ENCODE measurements around the gene LCN2.
A peak's percentile ranks its signal among the peaks of the same experiment; 100 is the strongest.

LCN2 gene

DNA sequence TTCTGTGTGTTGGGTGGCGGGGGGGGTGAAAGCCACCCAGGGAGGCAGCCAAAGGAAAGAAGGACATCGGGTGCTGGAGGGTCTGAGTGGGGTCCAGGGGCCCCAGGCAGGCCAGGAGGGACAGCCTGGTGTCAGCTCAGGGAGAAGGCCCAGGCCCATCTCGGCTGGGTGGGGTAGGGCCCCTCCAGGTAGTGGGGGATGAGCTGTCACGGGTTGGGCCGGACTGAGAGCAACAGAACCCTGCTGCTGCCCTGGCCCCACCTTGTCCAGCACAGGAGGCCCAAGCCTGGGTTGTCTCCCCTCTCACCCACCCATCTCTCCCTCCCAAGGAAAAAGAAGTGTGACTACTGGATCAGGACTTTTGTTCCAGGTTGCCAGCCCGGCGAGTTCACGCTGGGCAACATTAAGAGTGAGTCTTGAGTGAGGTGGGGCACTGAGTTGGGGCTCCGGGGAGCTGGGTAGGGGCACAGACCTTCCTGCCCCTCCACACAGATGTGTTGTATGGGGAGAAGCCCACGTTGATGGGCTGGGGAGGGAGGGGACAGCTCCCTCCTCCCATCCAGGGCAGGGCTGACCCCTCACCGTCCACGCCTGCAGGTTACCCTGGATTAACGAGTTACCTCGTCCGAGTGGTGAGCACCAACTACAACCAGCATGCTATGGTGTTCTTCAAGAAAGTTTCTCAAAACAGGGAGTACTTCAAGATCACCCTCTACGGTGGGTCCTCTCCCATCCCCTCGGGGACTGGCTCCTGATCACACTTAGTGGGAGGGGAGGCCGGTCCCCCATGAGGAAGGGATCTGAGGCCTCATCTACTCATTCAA is 2.3 kb downstream of the LCN2 start:
- DNase-seq = no peak

DNA sequence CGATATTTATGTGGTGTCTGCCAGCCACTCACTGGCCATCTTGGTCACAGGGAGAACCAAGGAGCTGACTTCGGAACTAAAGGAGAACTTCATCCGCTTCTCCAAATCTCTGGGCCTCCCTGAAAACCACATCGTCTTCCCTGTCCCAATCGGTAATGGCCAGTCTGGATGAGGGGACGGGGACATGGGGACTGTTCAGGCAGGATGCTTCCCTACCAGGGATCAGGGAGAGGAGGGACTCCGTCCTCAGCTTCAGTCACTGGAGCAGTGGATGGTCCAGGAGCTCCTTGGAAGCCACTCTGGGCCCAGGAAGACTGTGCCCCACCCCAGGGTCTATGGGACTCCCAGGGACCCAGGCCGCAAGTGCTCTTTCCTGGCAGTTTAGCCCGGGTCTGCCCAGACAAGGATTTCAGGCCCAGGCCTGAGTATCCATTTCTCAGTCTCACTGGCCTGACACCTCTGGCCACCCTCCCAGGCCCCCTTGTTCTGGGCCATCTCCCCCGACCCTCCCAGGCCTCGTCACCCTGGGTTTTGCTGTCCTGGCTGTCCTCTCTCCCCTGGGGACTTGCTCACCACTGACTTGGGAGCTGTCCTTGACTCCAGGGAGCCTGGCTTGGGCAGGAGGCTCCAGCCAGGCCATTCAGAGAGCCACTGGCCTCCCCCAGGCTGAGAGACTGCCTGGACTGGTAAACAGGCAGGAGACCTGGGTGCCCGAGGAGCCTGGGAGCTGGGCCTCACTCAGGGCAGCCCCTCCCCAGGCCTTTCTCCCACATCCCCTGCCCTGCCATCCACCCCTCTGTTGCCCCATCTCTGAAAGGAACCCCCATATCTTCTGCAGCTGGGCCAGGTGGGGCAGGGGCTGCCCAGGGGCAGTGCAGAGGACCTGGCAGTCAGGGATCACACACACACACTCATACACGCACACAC is 3.1 kb downstream of the LCN2 start:
- no peak for DNase-seq

DNA sequence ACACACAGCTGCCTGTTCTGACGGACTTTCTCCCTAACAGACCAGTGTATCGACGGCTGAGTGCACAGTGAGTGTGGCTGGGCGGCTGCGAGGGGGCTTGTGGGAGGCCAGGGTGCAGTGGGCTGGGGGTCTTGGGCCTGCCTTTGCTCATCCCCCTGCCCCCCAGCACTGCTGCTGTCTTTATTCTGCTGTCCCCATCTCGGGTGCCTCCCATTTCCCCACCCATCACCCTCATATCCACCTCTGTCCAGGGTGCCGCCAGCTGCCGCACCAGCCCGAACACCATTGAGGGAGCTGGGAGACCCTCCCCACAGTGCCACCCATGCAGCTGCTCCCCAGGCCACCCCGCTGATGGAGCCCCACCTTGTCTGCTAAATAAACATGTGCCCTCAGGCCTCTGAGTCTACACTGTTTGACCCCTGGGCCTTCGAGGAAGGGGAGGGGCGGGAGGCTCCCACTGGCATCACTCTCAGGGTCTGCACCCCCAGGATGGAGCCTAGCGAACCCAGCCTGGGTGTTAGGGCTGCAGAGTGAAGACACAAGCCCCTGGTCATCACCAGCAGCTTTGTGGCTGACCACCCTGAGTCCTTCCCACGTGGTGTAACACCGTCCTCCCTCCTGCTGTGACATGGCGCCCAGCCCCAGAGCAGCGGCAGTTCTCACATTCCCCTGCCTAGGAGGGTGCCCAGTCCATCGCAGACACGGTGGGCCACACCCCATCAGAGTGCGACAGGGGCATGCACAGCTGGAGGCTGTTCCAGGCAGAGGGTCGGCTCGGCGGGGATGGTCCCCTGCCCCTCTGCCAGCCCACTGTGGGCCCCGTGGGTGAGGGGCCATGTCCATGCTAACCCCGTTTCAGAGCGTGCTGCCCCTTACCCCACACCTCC is 4.0 kb downstream of the LCN2 start:
- DNase-seq = no peak

DNA sequence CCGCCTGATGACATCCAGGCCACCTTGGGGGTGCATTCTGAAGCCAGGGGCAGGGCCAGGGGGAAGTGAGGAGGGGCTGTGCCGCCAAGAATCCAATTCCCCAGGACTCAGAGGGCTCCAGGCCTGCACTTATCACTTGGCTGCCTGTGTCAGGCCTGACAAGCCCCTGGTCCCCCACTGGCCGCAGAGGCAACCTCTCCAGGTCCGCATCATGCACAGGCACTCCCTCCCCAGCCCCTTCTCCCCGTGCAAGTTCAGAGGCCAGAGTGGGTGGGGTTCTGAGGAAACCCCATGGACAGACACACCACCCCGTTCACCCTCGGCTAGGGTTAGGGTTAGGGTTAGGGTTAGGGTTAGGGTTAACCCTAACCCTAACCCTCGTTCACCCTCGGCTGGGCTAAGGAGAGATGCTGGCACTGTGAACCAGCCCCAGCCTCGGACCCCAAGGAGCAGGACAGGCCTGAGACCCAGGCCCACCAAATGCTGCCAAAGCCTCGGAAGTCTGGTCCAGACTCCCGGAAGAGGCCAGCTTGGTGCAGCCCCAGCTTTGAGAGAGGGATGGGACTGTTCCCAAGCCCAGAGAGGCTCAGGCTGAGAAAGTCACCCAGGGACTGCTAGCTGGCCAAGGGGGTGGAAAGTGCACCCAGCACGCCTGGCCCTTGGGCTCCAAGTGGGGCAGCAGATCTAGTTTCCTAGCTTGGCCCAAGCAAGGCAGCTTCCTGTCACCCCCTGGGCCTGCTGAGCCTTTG is 4.9 kb downstream of the LCN2 start:
- no peak for DNase-seq

DNA sequence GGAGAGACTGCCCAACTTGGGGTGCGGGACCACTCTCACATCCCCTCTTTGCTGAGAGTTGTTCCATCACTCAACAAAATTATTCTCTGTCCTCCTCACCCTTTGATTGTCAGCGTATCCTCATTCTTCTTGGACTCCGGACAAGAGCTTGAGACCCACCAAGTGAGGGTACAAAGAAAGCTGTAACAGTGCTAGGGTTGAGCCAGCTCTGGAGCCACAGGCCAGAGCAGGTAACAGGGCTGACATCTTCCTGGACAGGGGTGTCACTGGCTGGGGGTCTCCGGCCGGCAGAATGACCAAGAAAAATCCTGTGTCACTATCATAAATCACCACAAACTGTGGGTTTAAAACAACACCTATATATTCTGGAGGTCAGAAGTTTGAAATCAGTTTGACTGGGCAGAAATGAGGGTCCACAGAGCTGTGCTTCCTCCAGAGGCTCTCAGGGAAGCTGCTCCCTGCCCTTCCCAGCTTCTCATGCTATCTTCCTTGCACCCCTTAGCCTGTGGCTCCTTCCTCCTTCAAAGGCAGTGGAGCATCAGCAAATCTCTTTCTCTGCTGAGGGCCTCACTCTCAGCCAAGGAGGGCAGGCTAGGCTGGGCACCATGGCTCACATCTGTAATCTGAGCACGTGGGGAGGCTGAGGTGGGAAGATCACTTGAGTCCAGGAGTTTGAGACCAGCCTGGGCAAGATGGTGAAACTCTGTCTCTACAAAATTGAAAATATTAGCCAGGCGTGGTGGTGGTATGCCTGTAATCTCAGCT is 6.7 kb downstream of the LCN2 start:
- DNase-seq = no peak

DNA sequence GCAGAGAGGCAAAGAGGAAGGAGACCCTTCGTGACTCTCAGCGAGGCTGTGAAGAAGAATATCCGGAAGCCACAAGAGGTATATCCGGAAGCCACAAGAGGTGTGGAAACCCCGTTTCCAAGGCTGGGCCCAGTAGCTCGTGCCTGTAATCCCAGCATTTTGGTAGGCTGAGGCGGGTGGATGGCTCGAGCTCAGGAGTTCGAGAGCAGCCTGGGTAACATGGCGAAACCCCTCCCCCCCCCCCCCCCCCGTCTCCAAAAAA is 10.2 kb downstream of the LCN2 start:
- peak; percentile 65 for DNase-seq

DNA sequence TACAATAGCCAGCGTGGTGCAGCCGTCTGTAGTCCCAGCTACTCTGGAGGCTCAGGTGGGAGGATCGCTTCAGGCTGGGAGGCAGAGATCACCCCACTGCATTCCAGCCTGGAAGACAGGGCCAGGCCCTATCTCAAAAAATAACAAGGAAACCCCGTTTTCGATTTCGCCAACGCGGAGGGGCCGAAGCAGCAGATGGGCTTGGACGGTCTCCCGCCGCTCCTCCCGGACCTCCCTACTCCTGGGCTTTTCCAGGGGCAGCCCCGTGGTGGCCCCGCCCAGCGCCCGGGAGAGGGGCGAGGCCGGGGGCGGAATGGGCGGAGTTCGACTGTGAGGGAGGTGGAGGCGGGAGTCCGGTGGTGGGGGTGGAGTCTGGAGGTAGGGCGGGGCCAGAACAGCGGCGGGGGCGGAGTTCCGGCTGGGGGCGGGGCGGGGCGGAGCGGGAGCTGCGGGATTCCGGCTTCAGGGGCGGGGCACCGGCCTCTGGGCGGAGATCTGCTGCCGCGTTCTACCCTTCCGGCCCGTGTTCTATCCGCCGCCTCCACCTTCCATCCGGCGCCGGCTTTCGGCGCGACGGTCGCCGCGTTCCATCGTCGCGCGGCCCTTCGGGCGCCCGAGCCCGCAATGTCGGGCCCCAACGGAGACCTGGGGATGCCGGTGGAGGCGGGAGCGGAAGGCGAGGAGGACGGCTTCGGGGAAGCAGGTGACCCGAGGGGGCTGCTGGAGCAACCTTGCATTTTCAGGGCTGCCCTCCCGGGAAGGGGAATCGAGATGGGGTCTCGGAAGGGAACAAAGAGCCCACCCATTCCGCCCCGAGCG is 10.7 kb downstream of the LCN2 start, which contains the start of gene BBLN:
Gene BBLN (plus strand): TSS at position 482 of the 819 bp plus-strand sequence. CDS start 143 bp downstream, at position 625.
- peak; percentile 97 for DNase-seq

DNA sequence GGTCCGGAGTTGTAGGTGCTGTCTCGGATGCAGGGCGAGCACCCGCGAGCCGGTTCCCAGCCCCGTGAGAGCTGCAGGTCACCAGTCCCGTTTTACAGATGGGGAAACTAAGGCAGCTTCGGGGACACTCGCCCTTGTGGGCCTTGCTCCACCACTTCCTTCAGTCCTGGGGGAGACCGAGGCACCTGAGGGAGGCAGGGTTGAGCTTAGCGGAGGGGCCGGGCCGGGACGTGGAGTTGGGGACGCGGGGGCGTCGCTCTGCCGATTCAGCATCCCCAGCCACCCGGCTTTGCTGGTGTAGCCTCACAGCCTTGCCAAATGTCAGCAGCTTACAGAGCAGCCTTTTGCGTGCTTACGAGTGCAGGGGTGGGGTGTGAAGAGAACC is 11.3 kb downstream of the LCN2 start:
- DNase-seq = peak; percentile 55

DNA sequence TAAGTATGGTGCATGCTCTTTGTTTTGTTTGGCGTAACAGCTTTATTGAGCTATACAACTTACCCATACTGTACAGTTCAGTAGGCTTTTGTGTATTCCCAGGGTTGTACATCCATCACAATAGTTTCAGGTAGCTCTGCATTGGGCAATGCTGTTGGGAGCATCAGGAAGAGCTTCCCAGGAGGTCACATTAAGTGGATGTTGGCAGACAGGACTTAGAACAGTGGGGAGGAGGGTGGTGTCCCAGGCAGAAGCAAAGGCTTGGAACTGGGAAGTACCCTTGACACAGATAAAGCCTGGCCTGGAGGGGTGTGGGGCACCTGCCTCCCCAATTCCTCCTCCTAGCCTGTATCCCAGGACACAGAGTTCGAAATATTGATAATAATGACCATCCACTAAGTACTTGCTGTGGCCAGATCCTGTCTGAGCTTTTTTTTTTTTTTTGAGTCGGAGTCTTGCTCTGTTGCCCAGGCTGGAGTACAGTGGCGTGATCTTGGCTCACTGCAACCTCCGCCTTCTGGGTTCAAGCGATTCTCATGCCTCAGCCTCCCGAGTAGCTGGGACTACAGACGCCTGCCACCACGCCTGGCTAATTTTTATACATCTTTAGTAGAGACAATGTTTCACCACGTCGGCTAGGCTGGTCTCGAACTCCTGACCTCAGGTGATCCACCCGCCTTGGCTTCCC is 12.1 kb downstream of the LCN2 start:
- no peak for DNase-seq

DNA sequence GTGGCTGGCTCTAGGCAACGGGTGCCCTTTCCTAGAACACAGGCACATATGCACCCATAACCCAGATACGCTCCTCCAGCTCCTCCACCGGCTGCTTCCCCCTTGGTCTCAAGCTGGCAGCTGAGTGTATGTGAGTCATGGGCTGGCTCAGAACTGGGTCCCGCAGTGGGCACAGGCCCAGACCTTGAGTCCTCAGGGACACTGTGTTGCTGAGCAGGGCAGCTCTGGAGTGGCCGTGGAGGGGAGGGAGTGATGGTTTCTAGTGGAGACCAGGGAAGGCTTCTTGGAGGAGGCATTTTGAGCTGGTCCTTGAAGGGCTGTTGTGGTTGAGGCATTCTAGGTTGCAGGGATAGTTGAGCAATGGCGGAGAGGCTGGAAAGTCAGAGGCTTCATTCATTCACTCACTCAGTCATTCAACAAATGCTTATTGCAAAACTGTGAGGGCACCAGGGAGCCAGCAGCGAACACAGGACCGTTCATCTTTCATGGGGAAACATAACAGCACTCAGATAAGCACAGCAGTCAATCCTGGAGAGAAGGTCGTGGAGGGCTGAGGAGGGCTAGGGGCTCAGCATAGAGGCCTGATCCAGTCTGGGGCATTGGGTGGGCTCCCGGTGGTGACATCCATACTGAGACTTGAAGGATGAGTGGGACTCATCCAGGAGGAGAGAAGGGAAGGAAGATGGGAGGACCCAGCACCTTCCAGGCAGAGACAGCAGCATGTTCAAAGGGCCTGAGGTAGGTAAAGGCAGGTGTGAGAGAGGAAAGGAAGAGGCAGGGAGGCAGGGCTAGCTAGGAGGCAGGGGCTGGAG is 13.2 kb downstream of the LCN2 start:
- no peak for DNase-seq

DNA sequence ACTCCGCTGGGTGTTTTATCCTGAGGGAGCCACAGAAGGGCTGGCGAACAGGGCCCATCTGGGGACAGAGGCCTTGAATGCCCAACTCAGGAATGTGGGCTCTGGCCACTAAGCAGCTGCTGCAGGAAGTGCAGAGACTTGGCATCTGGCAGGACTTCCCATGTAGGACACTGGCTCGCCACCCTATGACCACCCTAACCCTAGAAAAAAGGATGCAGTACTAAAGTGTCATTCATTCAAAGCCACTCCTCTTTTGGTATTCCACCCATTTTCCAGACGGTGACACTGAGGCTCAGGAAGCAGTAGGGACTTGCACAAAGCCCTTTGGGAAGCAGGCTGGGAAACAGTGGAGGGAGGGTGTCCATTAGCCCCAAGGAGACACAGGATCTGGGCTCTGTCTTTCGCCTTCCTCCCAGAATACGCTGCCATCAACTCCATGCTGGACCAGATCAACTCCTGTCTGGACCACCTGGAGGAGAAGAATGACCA is 13.8 kb downstream of the LCN2 start:
- DNase-seq = no peak

DNA sequence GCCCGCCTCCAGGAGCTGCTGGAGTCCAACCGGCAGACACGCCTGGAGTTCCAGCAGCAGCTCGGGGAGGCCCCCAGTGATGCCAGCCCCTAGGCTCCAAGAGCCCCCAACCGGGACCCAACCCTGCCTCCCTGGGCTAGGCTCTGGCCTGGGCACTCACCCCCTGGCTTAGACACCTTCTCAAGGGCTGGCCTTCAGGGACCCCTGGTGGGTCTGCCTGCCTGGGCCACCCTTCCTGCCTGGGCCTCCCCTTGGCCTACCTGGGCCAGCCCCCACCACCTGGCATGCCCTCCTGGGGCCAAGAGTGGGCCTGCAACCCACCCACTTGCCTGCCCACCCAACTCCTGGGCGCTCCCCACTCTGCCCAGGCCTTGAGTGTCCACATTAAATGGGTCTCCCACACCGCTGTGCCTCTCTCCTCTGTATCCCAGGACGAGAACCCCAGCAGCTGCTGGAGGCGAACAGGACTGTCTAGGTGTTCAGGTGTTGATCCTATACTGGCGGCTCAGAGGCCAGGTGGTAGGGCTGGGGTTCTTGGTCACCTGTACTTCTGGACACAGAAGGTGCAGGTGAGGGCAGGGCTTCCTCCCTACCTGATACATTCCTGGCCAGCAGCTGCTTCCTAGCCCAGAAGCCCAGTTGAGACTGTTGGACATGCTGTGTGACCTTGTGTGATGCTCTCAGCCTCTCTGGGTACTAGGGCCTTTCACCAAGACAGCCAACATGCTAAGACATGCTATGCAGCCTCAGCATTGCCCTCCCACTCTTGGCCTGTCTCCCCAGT is 14.5 kb downstream of the LCN2 start:
- DNase-seq = no peak

DNA sequence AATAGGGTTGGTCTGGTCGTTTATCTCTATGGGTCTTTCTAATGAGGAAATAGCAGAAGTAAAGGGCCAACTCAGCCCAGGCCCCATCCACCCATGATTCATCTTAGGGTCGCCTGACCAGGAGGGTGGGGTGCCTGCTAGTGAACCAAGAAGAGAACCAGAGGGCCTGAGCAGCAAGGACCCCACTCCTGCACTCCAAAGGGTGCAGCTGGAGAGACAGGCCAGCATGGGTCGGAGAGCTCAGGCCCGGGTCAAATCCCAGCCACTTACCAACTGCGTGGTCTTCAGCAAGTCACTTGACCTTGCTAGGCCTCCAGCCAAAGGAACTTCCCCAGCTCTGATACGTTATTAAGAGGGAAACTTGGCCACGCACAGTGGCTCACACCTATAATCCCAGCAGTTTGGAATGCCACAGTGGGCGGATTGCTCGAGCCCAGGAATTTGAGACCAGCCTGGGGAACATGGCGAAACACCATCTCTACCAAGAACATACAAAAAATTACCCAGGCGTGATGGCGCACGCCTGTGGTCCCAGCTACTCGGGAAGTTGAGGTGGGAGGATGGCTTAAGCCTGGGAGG is 15.1 kb downstream of the LCN2 start:
- DNase-seq = no peak

DNA sequence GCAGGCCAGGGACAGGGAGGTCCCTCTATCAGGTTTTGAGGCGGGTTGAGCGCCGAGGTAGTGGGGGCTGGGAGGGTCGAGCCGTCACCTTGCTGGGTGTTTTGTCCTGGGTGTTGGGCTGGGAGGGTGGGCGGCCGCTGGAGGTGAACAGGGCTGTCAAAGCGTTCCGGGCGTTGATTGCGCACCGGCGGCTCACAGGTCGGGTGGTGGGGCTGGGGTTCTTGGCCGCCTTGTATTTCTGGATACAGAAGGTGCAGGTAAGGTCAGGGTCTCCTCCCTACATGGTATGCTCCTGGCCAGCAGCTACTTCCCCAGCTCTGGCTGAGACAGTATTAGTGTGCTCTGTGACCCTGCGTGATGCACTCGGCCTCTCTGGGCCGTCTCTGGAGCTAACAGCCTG is 16.9 kb downstream of the LCN2 start:
- no peak for DNase-seq

DNA sequence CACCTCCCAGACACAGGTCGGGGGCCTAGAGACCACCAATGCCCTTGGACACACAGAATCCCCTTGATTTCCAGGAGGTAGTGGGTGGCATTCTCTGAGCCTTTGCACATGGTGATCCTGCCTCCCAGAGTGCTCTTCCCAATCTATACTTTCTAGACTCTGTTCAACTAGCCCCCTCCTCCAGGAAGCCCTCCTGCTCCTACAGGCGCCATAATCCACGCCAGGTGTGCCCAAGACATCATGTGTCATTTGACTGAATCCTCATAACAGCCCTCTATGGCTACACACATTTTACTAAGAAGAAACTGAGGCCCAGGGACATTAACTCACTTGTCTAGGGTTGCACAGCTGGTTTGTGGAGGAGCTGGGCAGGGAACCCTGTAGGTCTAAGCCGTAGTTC is 18.0 kb downstream of the LCN2 start:
- DNase-seq = no peak

DNA sequence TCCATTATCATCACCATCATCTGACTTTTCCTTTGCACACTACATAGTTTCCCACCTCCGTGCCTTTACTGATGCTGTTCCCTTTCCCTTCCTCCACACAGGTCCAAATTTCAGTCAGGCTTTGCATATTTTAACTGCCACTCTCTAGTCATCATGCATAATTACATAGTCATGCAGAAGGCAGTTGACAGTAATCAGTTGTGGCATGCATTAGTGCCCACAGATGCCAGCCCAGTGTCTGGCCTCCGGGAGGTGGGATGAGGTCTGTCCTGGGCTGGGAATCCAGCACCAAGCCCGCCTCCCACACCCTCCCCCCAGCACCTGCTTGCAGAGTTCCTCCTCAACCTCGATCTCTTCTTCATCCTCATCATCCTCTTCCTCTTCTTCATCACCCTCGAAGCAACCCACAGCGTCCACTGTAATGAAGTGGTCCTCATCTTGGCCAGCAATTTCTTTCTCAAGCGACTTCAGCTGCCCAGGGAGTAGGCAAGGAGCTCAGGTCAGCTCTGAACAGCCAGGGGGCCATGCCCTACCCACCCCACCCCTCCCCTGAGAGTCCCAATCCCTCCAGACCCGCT is 19.6 kb downstream of the LCN2 start:
- DNase-seq = no peak

DNA sequence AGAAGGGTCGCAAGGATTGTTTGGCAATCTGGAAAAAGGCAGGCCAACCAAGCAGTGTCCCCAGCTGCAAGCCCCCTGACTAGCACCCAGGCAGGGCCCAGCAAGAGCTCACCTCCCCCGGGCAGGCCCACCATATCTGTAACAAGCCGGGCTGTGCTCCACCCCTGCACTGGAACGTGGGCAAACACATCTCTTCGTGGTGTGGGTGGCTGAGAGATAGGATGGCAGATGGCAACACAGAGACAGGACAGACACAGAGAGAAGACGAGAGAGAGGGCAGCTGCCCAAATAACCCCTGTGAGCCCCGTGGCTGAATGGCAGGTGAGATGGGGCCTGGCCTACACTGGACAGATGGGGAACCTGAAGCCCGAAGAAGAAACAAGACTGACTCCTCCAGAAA is 20.2 kb downstream of the LCN2 start:
- no peak for DNase-seq

Data from CD4-positive, alpha-beta T cell treated with Interleukin-6 for 4 hours (primary cell).